ENCODE data around the gene PAK5.

Gene PAK5

GRCh38 chr20:9565910-9566550 is 272.8 kb downstream of the PAK5 start:
- intact Hi-C loops (cut with DNase I; ENCODE audit: low total_unique reads): no loop called here
- Histone ChIP-seq H3K27me3 (no peaks in the 10 kb centered on the region), H3K4me1 (no peaks in the 10 kb centered on the region), H3K36me3 (no peaks in the 10 kb centered on the region), H3K4me3 (no peak overlapping the region), H3K27ac (no peak overlapping the region), H3K9me3 (no peaks in the 10 kb centered on the region)
- no peak for TF ChIP-seq CTCF (IDR thresholded peaks at IDR 0.05)
- no peak for DNase-seq

GRCh38 chr20:9557411-9557810 is 281.5 kb downstream of the PAK5 start:
- Histone ChIP-seq H3K4me3 (no peak overlapping the region), H3K27me3 (no peaks in the 10 kb centered on the region), H3K9me3 (peaks cover 0 to 7% (median 0%) of the 10 kb centered on the region in 3 donors), H3K36me3 (no peaks in the 10 kb centered on the region), H3K27ac (no peak overlapping the region), H3K4me1 (no peaks in the 10 kb centered on the region)
- intact Hi-C loops (cut with DNase I; ENCODE audit: low total_unique reads): no loop called here
- no peak for TF ChIP-seq CTCF (IDR thresholded peaks at IDR 0.05)
- no peak for DNase-seq

GRCh38 chr20:9555781-9556180 is 283.1 kb downstream of the PAK5 start:
- Histone ChIP-seq H3K4me1 (no peaks in the 10 kb centered on the region), H3K9me3 (peaks cover 0 to 7% (median 0%) of the 10 kb centered on the region in 3 donors), H3K4me3 (no peak overlapping the region), H3K27ac (no peak overlapping the region), H3K27me3 (no peaks in the 10 kb centered on the region), H3K36me3 (no peaks in the 10 kb centered on the region)
- intact Hi-C loops (cut with DNase I; ENCODE audit: low total_unique reads): no loop called here
- no peak for DNase-seq
- TF ChIP-seq CTCF (IDR thresholded peaks at IDR 0.05): no peak

- H3K36me3 ChIP-seq: no peaks in the 10 kb centered on the region
- H3K27ac ChIP-seq: no peak overlapping the region
- no peak for DNase-seq
- TF ChIP-seq CTCF (IDR thresholded peaks at IDR 0.05): no peak
- intact Hi-C loops (cut with DNase I; ENCODE audit: low total_unique reads): no loop called here
- H3K4me3 ChIP-seq: no peak overlapping the region
- H3K4me1 ChIP-seq: no peaks in the 10 kb centered on the region
- peaks cover 0 to 7% (median 0%) of the 10 kb centered on the region in 3 donors for H3K9me3 ChIP-seq
- no peaks in the 10 kb centered on the region for H3K27me3 ChIP-seq
These were observed 286.9 kb downstream of the PAK5 start for GRCh38 chr20:9551808-9552550.

GRCh38 chr20:9550871-9551270 is 288.0 kb downstream of the PAK5 start:
- intact Hi-C loops (cut with DNase I; ENCODE audit: low total_unique reads): no loop called here
- no peak overlapping the region for H3K27ac ChIP-seq
- no peak for TF ChIP-seq CTCF (IDR thresholded peaks at IDR 0.05)
- DNase-seq: no peak
- H3K9me3 ChIP-seq: peaks cover 0 to 7% (median 0%) of the 10 kb centered on the region in 3 donors
- no peaks in the 10 kb centered on the region for H3K27me3 ChIP-seq
- H3K4me3 ChIP-seq: no peak overlapping the region
- no peaks in the 10 kb centered on the region for H3K36me3 ChIP-seq
- no peaks in the 10 kb centered on the region for H3K4me1 ChIP-seq

Measured in tibial artery (tissue), 4 donors.